HepG2 (cell line): ENCODE results near the gene PSMC2. TPM values are rescaled to one million over a fixed set of nuclear protein-coding genes. Genes with fewer than 3 reads are reported as not detected.

Source experiments
- AGO2 ChIP-seq: fragments of 200-400 bp; formaldehyde crosslinking; optimal IDR thresholded peaks from 2 replicates; pipeline ENCODE3; 2017; ENCODE audit warnings: mild to moderate bottlenecking, low read depth, low read length, moderate library complexity
- CCAR2 ChIP-seq: fragments of 200-400 bp; formaldehyde crosslinking; optimal IDR thresholded peaks from 2 replicates; pipeline ENCODE3; 2018; ENCODE audit warnings: low read depth, mild to moderate bottlenecking, low read length, moderate library complexity
- CREBL2 ChIP-seq: sonication (generic); formaldehyde crosslinking; IDR thresholded peaks from 2 replicates; pipeline ENCODE4 v1.8.1; 2023; ENCODE audit warnings: missing genetic modification reagents, mild to moderate bottlenecking, borderline replicate concordance
- HNF4G ChIP-seq, 2 experiments: sonication (generic) in 1 of 2; formaldehyde crosslinking in 1 of 2; IDR thresholded peaks; 2 replicates each; pipeline versions ENCODE4 v1.4.0 to v1.6.1; 2011 to 2020; ENCODE audit warnings: borderline replicate concordance in 2 of 2, low read depth in 2 of 2, mild to moderate bottlenecking in 2 of 2, low read length in 1 of 2, missing genetic modification reagents in 1 of 2, moderate library complexity in 1 of 2
- IKZF1 ChIP-seq: fragments of 450-650 bp; IDR thresholded peaks from 2 replicates; pipeline ENCODE4 v1.7.1; 2016
- MATR3 ChIP-seq: sonication (generic); formaldehyde crosslinking; IDR thresholded peaks from 2 replicates; pipeline ENCODE4 v1.4.0; 2020; ENCODE audit warnings: missing genetic modification reagents
- NBN ChIP-seq: fragments of 450-650 bp; conservative IDR thresholded peaks from 2 replicates; pipeline ENCODE4 v1.6.1; 2017
- PCBP1 ChIP-seq: fragments of 200-400 bp; formaldehyde crosslinking; IDR thresholded peaks from 2 replicates; pipeline ENCODE4 v1.6.1; 2017; ENCODE audit warnings: mild to moderate bottlenecking, low read depth, low read length, borderline replicate concordance
- RAD51 ChIP-seq: fragments of 450-650 bp; IDR thresholded peaks from 2 replicates; pipeline ENCODE4 v1.6.1; 2016; ENCODE audit warnings: borderline replicate concordance
- RBAK ChIP-seq: sonication (generic); formaldehyde crosslinking; IDR thresholded peaks from 2 replicates; pipeline ENCODE4 v1.5.1; 2020; ENCODE audit warnings: mild to moderate bottlenecking, missing genetic modification reagents
- RNF219 ChIP-seq: sonication (generic); formaldehyde crosslinking; IDR thresholded peaks from 2 replicates; pipeline ENCODE4 v1.5.0; 2020; ENCODE audit warnings: mild to moderate bottlenecking, missing genetic modification reagents
- SMAD9 ChIP-seq: sonication (generic); formaldehyde crosslinking; IDR thresholded peaks from 2 replicates; pipeline ENCODE4 v1.5.1; 2020; ENCODE audit warnings: mild to moderate bottlenecking, missing genetic modification reagents
- TBL1XR1 ChIP-seq: fragments of 150-350 bp; IDR thresholded peaks from 2 replicates; pipeline ENCODE4 v1.6.1; 2014; ENCODE audit warnings: borderline replicate concordance, low read length; ENCODE audit not compliant: partially characterized antibody
- U2AF1 ChIP-seq: fragments of 200-400 bp; formaldehyde crosslinking; optimal IDR thresholded peaks from 2 replicates; pipeline ENCODE3; 2017; ENCODE audit warnings: mild to moderate bottlenecking, low read depth, low read length
- ZBTB26 ChIP-seq: IDR thresholded peaks from 2 replicates; pipeline ENCODE4 v1.6.1; 2016; ENCODE audit warnings: missing compliant biosample characterization, missing genetic modification reagents, borderline replicate concordance
- ZBTB42 ChIP-seq: sonication (generic); formaldehyde crosslinking; IDR thresholded peaks from 2 replicates; pipeline ENCODE4 v1.5.0; 2020; ENCODE audit warnings: mild to moderate bottlenecking, missing genetic modification reagents
- ZBTB44 ChIP-seq: sonication (generic); formaldehyde crosslinking; IDR thresholded peaks from 2 replicates; pipeline ENCODE4 v1.4.0; 2020; ENCODE audit warnings: missing genetic modification reagents
- ZNF230 ChIP-seq: sonication (generic); formaldehyde crosslinking; IDR thresholded peaks from 2 replicates; pipeline ENCODE4 v1.4.0; 2020; ENCODE audit warnings: mild to moderate bottlenecking, missing genetic modification reagents
- ZNF557 ChIP-seq: sonication (generic); formaldehyde crosslinking; IDR thresholded peaks from 2 replicates; pipeline ENCODE4 v1.4.0; 2020; ENCODE audit warnings: missing genetic modification reagents
- ZNF605 ChIP-seq: sonication (generic); formaldehyde crosslinking; IDR thresholded peaks from 2 replicates; pipeline ENCODE4 v1.8.0; 2022; ENCODE audit warnings: mild to moderate bottlenecking, missing genetic modification reagents
- ZNF629 ChIP-seq: sonication (generic); formaldehyde crosslinking; conservative IDR thresholded peaks from 2 replicates; pipeline ENCODE4 v1.5.0; 2020; ENCODE audit warnings: missing genetic modification reagents
- ZNF674 ChIP-seq: sonication (generic); formaldehyde crosslinking; IDR thresholded peaks from 2 replicates; pipeline ENCODE4 v1.5.0; 2020; ENCODE audit warnings: low read depth, mild to moderate bottlenecking, missing genetic modification reagents
- polyA plus RNA-seq, 8 experiments: library from polyadenylated mRNA; depleted of rRNA in 3 of 8; stranded (reverse) in 7 of 8; unstranded in 1 of 8; fragments of >200 nt; fragmentation: Illumina TruSeq in 4 of 8; extraction: Trizol in 4 of 8; gene quantifications; 2 replicates each; pipeline versions ENCODE4 v1.2.1 to v1.2.3, GENCODE V29; 2011 to 2016; ENCODE audit warnings: low read depth in 4 of 8, missing spikeins in 1 of 8, mixed read lengths in 1 of 8; ENCODE audit not compliant: insufficient read depth in 1 of 8
- total RNA-seq, 5 experiments: library from RNA; depleted of rRNA; stranded (reverse); fragments of >200 nt; fragmentation: Illumina TruSeq; extraction: Trizol; gene quantifications; 2 replicates each; pipeline ENCODE4 v1.2.3, GENCODE V29; 2016; ENCODE audit warnings: low read depth in 1 of 5
- TF ChIP-seq, protein P1 (sequence below): sonication (generic); formaldehyde crosslinking; IDR thresholded peaks from 2 replicates; pipeline ENCODE4 v1.8.1; 2023; ENCODE audit warnings: mild to moderate bottlenecking, missing genetic modification reagents

Gene PSMC2
- total and polyA plus RNA-seq, 2 of the 13 experiments (the other 11 are each of a cell fraction or from before 2014, with no cell fraction given) = 89.9 to 181 TPM

GRCh38 chr7:103347507-103348267 is at the start of gene PSMC2 (continued):
- TF ChIP-seq, protein P1, sequence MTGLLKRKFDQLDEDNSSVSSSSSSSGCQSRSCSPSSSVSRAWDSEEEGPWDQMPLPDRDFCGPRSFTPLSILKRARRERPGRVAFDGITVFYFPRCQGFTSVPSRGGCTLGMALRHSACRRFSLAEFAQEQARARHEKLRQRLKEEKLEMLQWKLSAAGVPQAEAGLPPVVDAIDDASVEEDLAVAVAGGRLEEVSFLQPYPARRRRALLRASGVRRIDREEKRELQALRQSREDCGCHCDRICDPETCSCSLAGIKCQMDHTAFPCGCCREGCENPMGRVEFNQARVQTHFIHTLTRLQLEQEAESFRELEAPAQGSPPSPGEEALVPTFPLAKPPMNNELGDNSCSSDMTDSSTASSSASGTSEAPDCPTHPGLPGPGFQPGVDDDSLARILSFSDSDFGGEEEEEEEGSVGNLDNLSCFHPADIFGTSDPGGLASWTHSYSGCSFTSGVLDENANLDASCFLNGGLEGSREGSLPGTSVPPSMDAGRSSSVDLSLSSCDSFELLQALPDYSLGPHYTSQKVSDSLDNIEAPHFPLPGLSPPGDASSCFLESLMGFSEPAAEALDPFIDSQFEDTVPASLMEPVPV = no peak
- TF ChIP-seq ZBTB26 (CRISPR knock-in tag) (peak; percentile 57; the same call in 1 of the 2 replicates), ZNF557 (no peak), ZBTB44 (CRISPR knock-in tag) (no peak; the same call in 1 of the 2 replicates), NBN (no peak), AGO2 (no peak), ZNF674 (no peak), CREBL2 (no peak), PCBP1 (no peak), ZNF230 (CRISPR knock-in tag) (0 out of 2 replicates have a peak, but pooled peaks have one; percentile 50), ZBTB42 (CRISPR knock-in tag) (0 out of 2 replicates have a peak, but pooled peaks have one; percentile 56), ZNF605 (no peak), TBL1XR1 (no peak), ZNF629 (CRISPR knock-in tag) (no peak), RBAK (CRISPR knock-in tag) (no peak), MATR3 (no peak), SMAD9 (CRISPR knock-in tag) (no peak), RAD51 (no peak), U2AF1 (no peak), IKZF1 (no peak), HNF4G (IDR thresholded peaks at IDR 0.05; ENCODE audit: borderline replicate concordance, low read depth, low read length) (peak; percentile 44; the same call in 1 of the 2 replicates), HNF4G (CRISPR knock-in tag; IDR thresholded peaks at IDR 0.05; ENCODE audit: borderline replicate concordance, low read depth) (no peak), RNF219 (CRISPR knock-in tag) (no peak), CCAR2 (no peak)
